HepG2 (cell line): Measurements from ENCODE around the gene IGSF21. TPM values are rescaled to one million over a fixed set of nuclear protein-coding genes. Genes with fewer than 3 reads are reported as not detected.

Experiments used
- ATAC-seq: fragments of 200-7000 bp; cut with Tn5 transposase; 3 replicates; pipeline ENCODE4 v1.9.1; 2020; ENCODE audit warnings: mild to moderate bottlenecking, moderate library complexity
- BruUV-seq: library from RNA; stranded (reverse); fragments of 400-500 nt; replicated peaks from 2 replicates; lab custom pipeline; 2021; lab: Mats Ljungman, UMichigan
- CTCF ChIA-PET: fragments of 300-600 bp; formaldehyde crosslinking; extraction: SDS; loops from one replicate; lab custom pipeline; 2021; ENCODE audit warnings: low total read pairs, inconsistent platforms, low intra/inter-chr PET ratio; lab: Yijun Ruan, JAX
- POLR2A ChIA-PET: fragments of 350-600 bp; sonication (Branson Sonifier 250); formaldehyde crosslinking; loops from one replicate; lab custom pipeline; 2020; ENCODE audit warnings: antibody characterized with exemption, inconsistent platforms; lab: Yijun Ruan, JAX
- DNase-seq: peaks from one replicate; pipeline ENCODE4 v3.0.0-alpha.2; 2015; ENCODE audit warnings: low spot score
- FAIRE-seq: peaks from 3 replicates; lab custom pipeline; 2011; peaks lifted over from hg19 to GRCh38; lab: Jason Lieb, UNC
- H2AFZ ChIP-seq: one replicate; pipeline ENCODE4 v1.6.1; 2011; ENCODE audit warnings: low read length, inconsistent platforms
- H3K27ac ChIP-seq: fragments of 300-600 bp; 3 replicates; pipeline ENCODE4 v1.8.0; 2011; ENCODE audit warnings: mixed run types, mild to moderate bottlenecking, mixed read lengths, low read length, inconsistent platforms; ENCODE audit not compliant: insufficient read depth; ENCODE audit errors: extremely low read length
- H3K27me3 ChIP-seq, 2 experiments: fragments of 200-600 bp in 1 of 2; 2 replicates in 1 of 2; 3 replicates in 1 of 2; pipeline versions ENCODE4 v1.6.0 to v1.8.0; 2011; ENCODE audit warnings: low read length in 2 of 2, mild to moderate bottlenecking in 2 of 2, moderate library complexity in 2 of 2, inconsistent platforms in 1 of 2; ENCODE audit not compliant: insufficient read depth in 2 of 2, control insufficient read depth in 1 of 2
- H3K36me3 ChIP-seq, 2 experiments: fragments of 200-600 bp in 1 of 2; replicated peaks in 1 of 2; 2 replicates in 1 of 2; 3 replicates in 1 of 2; pipeline versions ENCODE4 v1.5.1 to v1.8.0; 2011; ENCODE audit warnings: low read length in 2 of 2, inconsistent platforms in 1 of 2; ENCODE audit not compliant: insufficient read depth in 2 of 2, control insufficient read depth in 1 of 2
- H3K4me1 ChIP-seq: 2 replicates; pipeline ENCODE4 v1.5.1; 2012; ENCODE audit warnings: low read length, inconsistent platforms; ENCODE audit not compliant: insufficient read depth
- H3K4me2 ChIP-seq: 2 replicates; pipeline ENCODE4 v1.6.0; 2011; ENCODE audit warnings: low read depth, low read length, inconsistent platforms
- H3K4me3 ChIP-seq, 3 experiments: fragments of 200-600 bp in 1 of 3; sonication (generic), shearing (Covaris generic) in 1 of 3; replicated peaks in 1 of 3; 2 replicates each; pipeline ENCODE4 v1.5.1; 2011 to 2016; ENCODE audit warnings: low read length in 3 of 3, inconsistent platforms in 2 of 3, low read depth in 2 of 3, mild to moderate bottlenecking in 2 of 3, control low read depth in 1 of 3, mixed read lengths in 1 of 3; ENCODE audit not compliant: insufficient read depth in 1 of 3
- H3K79me2 ChIP-seq: one replicate; pipeline ENCODE4 v1.6.1; 2011; ENCODE audit warnings: low read length, inconsistent platforms; ENCODE audit not compliant: insufficient read depth
- H3K9ac ChIP-seq: 2 replicates; pipeline ENCODE4 v1.6.0; 2011; ENCODE audit warnings: mild to moderate bottlenecking, low read depth, low read length, inconsistent platforms; ENCODE audit not compliant: insufficient read depth
- H3K9me3 ChIP-seq: 2 replicates; pipeline ENCODE4 v1.5.1; 2012; ENCODE audit warnings: mild to moderate bottlenecking, low read length
- H4K20me1 ChIP-seq: 2 replicates; pipeline ENCODE4 v1.6.0; 2011; ENCODE audit warnings: inconsistent platforms, mild to moderate bottlenecking, low read length, moderate library complexity; ENCODE audit not compliant: insufficient read depth
- GRHL1 ChIP-seq: sonication (generic); formaldehyde crosslinking; conservative IDR thresholded peaks from 2 replicates; pipeline ENCODE4 v1.8.0; 2022; ENCODE audit warnings: missing genetic modification reagents
- POGK ChIP-seq: sonication (generic); formaldehyde crosslinking; conservative IDR thresholded peaks from 2 replicates; pipeline ENCODE4 v1.8.0; 2022; ENCODE audit warnings: mild to moderate bottlenecking, moderate library complexity, missing genetic modification reagents
- SP1 ChIP-seq, 2 experiments: fragments of 450-650 bp in 1 of 2; sonication (generic) in 1 of 2; formaldehyde crosslinking in 1 of 2; IDR thresholded peaks; 2 replicates each; pipeline versions ENCODE4 v1.4.0 to v1.6.1; 2016 to 2020; ENCODE audit warnings: missing genetic modification reagents in 1 of 2
- ZC3H4 ChIP-seq: sonication (generic); formaldehyde crosslinking; IDR thresholded peaks from 2 replicates; pipeline ENCODE4 v1.4.0; 2020; ENCODE audit warnings: missing genetic modification reagents, borderline replicate concordance
- ZNF431 ChIP-seq: sonication (generic); formaldehyde crosslinking; IDR thresholded peaks from 2 replicates; pipeline ENCODE4 v1.9.0; 2022; ENCODE audit warnings: missing genetic modification reagents, low read depth, mild to moderate bottlenecking, borderline replicate concordance
- ZNF574 ChIP-seq: sonication (generic); formaldehyde crosslinking; IDR thresholded peaks from 2 replicates; pipeline ENCODE4 v1.4.0; 2020; ENCODE audit warnings: missing genetic modification reagents
- ZNF879 ChIP-seq: sonication (generic); formaldehyde crosslinking; IDR thresholded peaks from 2 replicates; pipeline ENCODE4 v1.8.1; 2023; ENCODE audit warnings: missing genetic modification reagents
- WGBS: methylation state at CpG from one replicate; pipeline ENCODE4 v1.1.6; 2017; ENCODE audit warnings: low lambda C conversion rate; 5-methylcytosine and 5-hydroxymethylcytosine counted together
- in situ Hi-C: cut with HindIII; loops from 2 replicates; pipeline ENCODE4 v1.10.0; 2017; ENCODE audit warnings: low pct_unique_long_range_greater_than_20kb; ENCODE audit not compliant: extremely low pct_ligation_motif_present
- intact Hi-C: fragments of 100-400 bp; cut with micrococcal nuclease; formaldehyde crosslinking; loops from one replicate; pipeline ENCODE4 v1.10.0; 2022; ENCODE audit not compliant: unreplicated experiment
- polyA plus RNA-seq, 8 experiments: library from polyadenylated mRNA; depleted of rRNA in 3 of 8; stranded (reverse) in 7 of 8; unstranded in 1 of 8; fragments of >200 nt; fragmentation: Illumina TruSeq in 4 of 8; extraction: Trizol in 4 of 8; gene quantifications; 2 replicates each; pipeline versions ENCODE4 v1.2.1 to v1.2.3, GENCODE V29; 2011 to 2016; ENCODE audit warnings: low read depth in 4 of 8, missing spikeins in 1 of 8, mixed read lengths in 1 of 8; ENCODE audit not compliant: insufficient read depth in 1 of 8
- total RNA-seq, 5 experiments: library from RNA; depleted of rRNA; stranded (reverse); fragments of >200 nt; fragmentation: Illumina TruSeq; extraction: Trizol; gene quantifications; 2 replicates each; pipeline ENCODE4 v1.2.3, GENCODE V29; 2016; ENCODE audit warnings: low read depth in 1 of 5

The IGSF21 gene
- total and polyA plus RNA-seq, 2 of the 13 experiments (the other 11 are each of a cell fraction or from before 2014, with no cell fraction given) = not detected

- no peak for TF ChIP-seq ZNF431 (CRISPR knock-in tag)
Measured at GRCh38 chr1:18264450-18265039, 156.9 kb downstream of the IGSF21 start (continued).

- in situ Hi-C loops = no loop called here
- intact Hi-C loops = no loop called here
- DNase-seq (no peak), ATAC-seq (no peak), FAIRE-seq (no peak)
- peaks cover 2 to 3% of the 10 kb centered on the region in 2 experiments; a peak in 2 of 5 replicates for H3K27me3 ChIP-seq
- no peak overlapping the region for H3K27ac ChIP-seq
- no peaks in the 10 kb centered on the region for H3K79me2 ChIP-seq
- no peak overlapping the region for H3K4me3 ChIP-seq
- no peak overlapping the region for H2AFZ ChIP-seq
- 15% methylated on average over 9 of the region's 9 CpGs for WGBS
- TF ChIP-seq ZNF574 (CRISPR knock-in tag) = no peak
- no peak for TF ChIP-seq SP1 (IDR thresholded peaks at IDR 0.05)
- TF ChIP-seq SP1 (CRISPR knock-in tag; IDR thresholded peaks at IDR 0.05) = no peak
- TF ChIP-seq ZC3H4 = no peak
- TF ChIP-seq POGK (CRISPR knock-in tag) = no peak
- no peak for TF ChIP-seq ZNF879 (CRISPR knock-in tag)
- TF ChIP-seq GRHL1 = no peak
- H3K9ac ChIP-seq = no peak overlapping the region
- no peaks in the 10 kb centered on the region for H4K20me1 ChIP-seq
- POLR2A ChIA-PET = no interaction called here
- BruUV-seq = no TSS peak
- H3K4me2 ChIP-seq = no peak overlapping the region
- no peaks in the 10 kb centered on the region for H3K36me3 ChIP-seq
- CTCF ChIA-PET = no interaction called here
- no peaks in the 10 kb centered on the region for H3K4me1 ChIP-seq
- H3K9me3 ChIP-seq = no peaks in the 10 kb centered on the region
Measured at GRCh38 chr1:18265641-18266040, 158.0 kb downstream of the IGSF21 start.
